Esophagus muscularis mucosa (tissue), 4 donors: ENCODE measurements around the gene ABCC6. TPM values are rescaled to one million over a fixed set of nuclear protein-coding genes. Genes with fewer than 3 reads are reported as not detected.

ENCODE experiments used
- DNase-seq: peaks from one replicate; pipeline ENCODE4 v3.0.0-alpha.2; 2017; ENCODE audit errors: extremely low spot score
- H3K27ac ChIP-seq, 4 donors: fragments of 200-600 bp; sonication (generic); replicated peaks in 1 of 4; 1 replicate in 3 of 4; 2 replicates in 1 of 4; pipeline ENCODE4 v1.5.1; 2016 to 2019; ENCODE audit warnings: mild to moderate bottlenecking in 1 of 4
- H3K27me3 ChIP-seq, 4 donors: fragments of 200-600 bp; sonication (generic); one replicate each; pipeline versions ENCODE4 v1.5.1 to v1.6.0; 2016 to 2019
- H3K36me3 ChIP-seq, 4 donors: fragments of 200-600 bp; sonication (generic); one replicate each; pipeline ENCODE4 v1.5.1; 2016 to 2019
- H3K4me1 ChIP-seq, 4 donors: fragments of 200-600 bp; sonication (generic); one replicate each; pipeline ENCODE4 v1.5.1; 2016 to 2019
- H3K4me3 ChIP-seq, 4 donors: fragments of 200-600 bp; sonication (generic); 1 replicate in 2 of 4; 2 replicates in 2 of 4; pipeline ENCODE4 v1.5.1; 2016 to 2019; ENCODE audit warnings: mild to moderate bottlenecking in 4 of 4, moderate library complexity in 1 of 4
- H3K9me3 ChIP-seq, 4 donors: fragments of 200-600 bp; sonication (generic); 1 replicate in 3 of 4; 2 replicates in 1 of 4; pipeline ENCODE4 v1.5.1; 2016 to 2019
- EP300 ChIP-seq: sonication (generic); formaldehyde crosslinking; IDR thresholded peaks from one replicate; pipeline ENCODE4 v1.6.1; 2017; ENCODE audit warnings: antibody characterized with exemption
- POLR2A ChIP-seq: fragments of 450-650 bp; IDR thresholded peaks from one replicate; pipeline ENCODE4 v1.6.1; 2017; ENCODE audit warnings: antibody characterized with exemption, moderate library complexity, mild to moderate bottlenecking, low read depth
- POLR2AphosphoS5 ChIP-seq, 2 donors: sonication (generic); formaldehyde crosslinking; IDR thresholded peaks; one replicate each; pipeline ENCODE4 v1.6.1; 2017; ENCODE audit warnings: antibody characterized with exemption in 2 of 2
- WGBS: methylation state at CpG from one replicate; pipeline ENCODE4 v1.1.5; 2018; 5-methylcytosine and 5-hydroxymethylcytosine counted together
- intact Hi-C: fragments of 100-400 bp; cut with DNase I; formaldehyde crosslinking; loops from one replicate; pipeline ENCODE4 v1.15.1; 2023
- total RNA-seq, 4 donors: library from RNA; depleted of rRNA; stranded (reverse); fragments of >200 nt; gene quantifications; one replicate each; pipeline versions ENCODE4 v1.1.0 to v1.2.1, GENCODE V29; 2016
- TF ChIP-seq, protein P1 (sequence below), 3 experiments: fragments of 200-600 bp in 2 of 3; fragments of 450-650 bp in 1 of 3; sonication (generic) in 2 of 3; IDR thresholded peaks; one replicate each; pipeline ENCODE4 v1.5.1; 2017 to 2019; ENCODE audit warnings: antibody characterized with exemption in 3 of 3, mild to moderate bottlenecking in 2 of 3, moderate library complexity in 1 of 3

Gene ABCC6
- total RNA-seq, 4 donors from 2014 or later: 0.17 to 0.83 (median 0.36) TPM

DNA sequence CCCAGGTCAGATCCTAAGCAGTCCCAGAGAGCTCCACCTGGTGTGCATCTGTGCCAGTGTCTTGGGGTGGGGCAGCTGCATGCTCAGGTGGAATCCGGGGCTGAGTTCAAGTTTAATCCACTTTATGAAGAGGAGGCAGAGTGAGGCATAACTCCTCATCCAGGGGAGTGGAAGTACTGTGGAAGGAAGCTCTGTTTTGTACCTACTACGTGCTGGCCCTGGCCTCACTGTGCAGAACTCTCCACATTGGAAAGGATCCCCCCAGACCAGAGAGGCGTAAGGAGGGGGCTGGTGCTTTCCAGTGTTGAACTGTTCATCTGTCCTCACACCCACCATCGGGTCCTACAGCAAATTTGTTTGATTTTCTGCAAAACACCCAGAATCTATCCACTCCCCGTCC is 78.0 kb downstream of the ABCC6 start:
- no peak for TF ChIP-seq POLR2AphosphoS5 (IDR thresholded peaks at IDR 0.05)
- no peak for TF ChIP-seq POLR2A
- TF ChIP-seq, protein P1, sequence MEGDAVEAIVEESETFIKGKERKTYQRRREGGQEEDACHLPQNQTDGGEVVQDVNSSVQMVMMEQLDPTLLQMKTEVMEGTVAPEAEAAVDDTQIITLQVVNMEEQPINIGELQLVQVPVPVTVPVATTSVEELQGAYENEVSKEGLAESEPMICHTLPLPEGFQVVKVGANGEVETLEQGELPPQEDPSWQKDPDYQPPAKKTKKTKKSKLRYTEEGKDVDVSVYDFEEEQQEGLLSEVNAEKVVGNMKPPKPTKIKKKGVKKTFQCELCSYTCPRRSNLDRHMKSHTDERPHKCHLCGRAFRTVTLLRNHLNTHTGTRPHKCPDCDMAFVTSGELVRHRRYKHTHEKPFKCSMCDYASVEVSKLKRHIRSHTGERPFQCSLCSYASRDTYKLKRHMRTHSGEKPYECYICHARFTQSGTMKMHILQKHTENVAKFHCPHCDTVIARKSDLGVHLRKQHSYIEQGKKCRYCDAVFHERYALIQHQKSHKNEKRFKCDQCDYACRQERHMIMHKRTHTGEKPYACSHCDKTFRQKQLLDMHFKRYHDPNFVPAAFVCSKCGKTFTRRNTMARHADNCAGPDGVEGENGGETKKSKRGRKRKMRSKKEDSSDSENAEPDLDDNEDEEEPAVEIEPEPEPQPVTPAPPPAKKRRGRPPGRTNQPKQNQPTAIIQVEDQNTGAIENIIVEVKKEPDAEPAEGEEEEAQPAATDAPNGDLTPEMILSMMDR (IDR thresholded peaks at IDR 0.05): no peak
- no peak for TF ChIP-seq EP300
- Histone ChIP-seq H3K27ac (no peak overlapping the region), H3K36me3 (peaks cover 33 to 65% (median 42%) of the 10 kb centered on the region in 4 donors), H3K4me1 (peaks cover 5 to 63% (median 57%) of the 10 kb centered on the region in 4 donors), H3K27me3 (no peaks in the 10 kb centered on the region), H3K4me3 (no peak overlapping the region), H3K9me3 (no peaks in the 10 kb centered on the region)
- intact Hi-C loops: no loop called here
- 94% methylated on average over 5 of the region's 5 CpGs for WGBS
- DNase-seq: no peak

DNA sequence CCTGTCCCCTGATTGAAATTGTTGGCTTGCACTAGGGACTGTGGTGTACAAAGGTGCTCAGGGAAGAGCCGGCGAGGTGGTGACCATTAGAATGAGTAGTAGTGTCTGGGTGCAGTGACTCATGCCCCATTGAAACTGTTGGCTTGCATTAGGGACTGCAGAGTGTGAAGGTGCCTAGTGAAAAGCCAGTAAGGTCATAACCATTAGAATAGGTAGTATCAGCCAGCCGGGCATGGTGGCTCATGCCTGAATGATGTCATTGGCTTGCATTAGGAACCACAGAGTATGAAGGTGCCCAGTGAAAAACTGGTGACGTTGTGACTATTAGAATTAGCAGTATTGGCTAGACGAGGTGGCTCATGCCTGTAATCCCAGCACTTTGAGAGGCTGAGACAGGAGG is 78.9 kb downstream of the ABCC6 start:
- peaks cover 40 to 74% (median 50%) of the 10 kb centered on the region in 4 donors for H3K36me3 ChIP-seq
- peaks cover 0 to 54% (median 48%) of the 10 kb centered on the region in 4 donors for H3K4me1 ChIP-seq
- no peak for DNase-seq
- no peak overlapping the region for H3K4me3 ChIP-seq
- H3K9me3 ChIP-seq: no peaks in the 10 kb centered on the region
- no peak for TF ChIP-seq POLR2AphosphoS5 (IDR thresholded peaks at IDR 0.05)
- TF ChIP-seq POLR2A: no peak
- TF ChIP-seq, protein P1 (IDR thresholded peaks at IDR 0.05): no peak
- no peak for TF ChIP-seq EP300
- H3K27ac ChIP-seq: peak overlapping the region in 1 of 4 donors; percentile 2
- H3K27me3 ChIP-seq: no peaks in the 10 kb centered on the region
- 91% methylated on average over 5 of the region's 5 CpGs for WGBS
- intact Hi-C loops: no loop called here

DNA sequence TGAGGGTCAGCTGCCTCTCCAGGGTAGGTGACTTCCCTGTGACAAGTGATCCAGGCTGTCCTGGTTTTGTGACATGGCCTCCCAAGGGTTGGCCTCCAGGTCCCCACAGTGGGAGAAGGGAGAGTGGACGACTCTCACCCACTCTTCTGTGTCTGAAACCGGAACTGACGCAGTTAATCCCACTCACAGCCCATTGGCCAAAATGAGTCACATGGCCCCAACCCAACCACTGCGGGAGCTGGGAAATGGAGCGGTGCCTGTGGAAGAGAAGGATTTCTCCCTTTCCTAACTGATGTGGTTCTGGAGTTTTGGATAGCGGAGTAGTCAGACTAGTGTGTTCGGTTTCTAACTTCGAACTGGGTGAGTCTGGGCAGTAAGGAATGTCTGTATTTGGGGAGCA is 79.4 kb downstream of the ABCC6 start:
- Histone ChIP-seq H3K36me3 (peaks cover 44 to 79% (median 55%) of the 10 kb centered on the region in 4 donors), H3K27me3 (no peaks in the 10 kb centered on the region), H3K4me3 (no peak overlapping the region), H3K9me3 (no peaks in the 10 kb centered on the region), H3K4me1 (peaks cover 0 to 50% (median 43%) of the 10 kb centered on the region in 4 donors), H3K27ac (peak overlapping the region in 1 of 4 donors; percentile 2)
- 84% methylated on average over 8 of the region's 8 CpGs for WGBS
- TF ChIP-seq EP300: no peak
- TF ChIP-seq POLR2A: no peak
- TF ChIP-seq, protein P1 (IDR thresholded peaks at IDR 0.05): no peak
- no peak for TF ChIP-seq POLR2AphosphoS5 (IDR thresholded peaks at IDR 0.05)
- intact Hi-C loops: no loop called here
- DNase-seq: no peak

DNA sequence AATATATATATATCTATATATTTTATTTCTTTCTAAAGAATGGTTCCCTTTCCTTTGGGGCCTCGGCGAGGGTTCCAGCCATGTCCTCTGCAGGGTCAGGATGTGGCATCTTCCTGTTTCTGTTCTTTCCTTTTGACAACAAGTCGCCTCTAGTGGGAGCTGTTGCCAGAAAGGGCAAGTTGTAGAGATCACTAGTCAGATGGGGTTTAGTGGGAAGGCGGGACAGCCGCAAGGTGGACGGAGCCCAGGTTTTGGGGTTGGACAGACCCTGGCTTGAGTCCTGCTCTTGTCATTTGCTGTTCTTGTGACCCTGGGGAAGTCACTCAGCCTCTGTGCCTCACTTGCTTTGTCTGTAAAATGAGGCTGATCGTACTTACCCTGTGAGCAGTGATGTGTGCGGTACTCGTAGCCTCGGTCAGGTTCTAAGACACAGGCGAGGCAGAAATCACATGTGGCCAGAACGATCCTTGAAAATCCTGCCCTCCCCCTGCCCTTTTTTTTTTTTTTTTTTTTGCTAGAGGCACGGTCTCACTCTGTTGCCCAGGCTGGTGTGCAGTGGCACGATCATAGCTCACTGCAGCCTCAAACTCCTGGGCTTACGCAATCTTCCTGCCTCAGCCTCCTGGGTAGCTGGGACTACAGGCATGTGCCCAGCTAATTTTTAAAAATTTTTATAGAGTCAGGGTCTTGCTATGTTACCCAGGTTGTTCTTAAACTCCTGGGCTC is 80.1 kb downstream of the ABCC6 start:
- H3K4me1 ChIP-seq: peaks cover 0 to 42% (median 36%) of the 10 kb centered on the region in 4 donors
- WGBS: 82% methylated on average over 14 of the region's 15 CpGs
- peak overlapping the region in 2 of 4 donors; percentile 10 to 30 for H3K27ac ChIP-seq
- TF ChIP-seq, protein P1 (IDR thresholded peaks at IDR 0.05): peak in 1 of 3 experiments; percentile 37
- TF ChIP-seq EP300 (no peak), POLR2A (no peak), POLR2AphosphoS5 (IDR thresholded peaks at IDR 0.05) (peak in 1 of 2 donors; percentile 10)
- intact Hi-C loops: no loop called here
- no peaks in the 10 kb centered on the region for H3K9me3 ChIP-seq
- DNase-seq: no peak
- no peaks in the 10 kb centered on the region for H3K27me3 ChIP-seq
- H3K4me3 ChIP-seq: no peak overlapping the region
- H3K36me3 ChIP-seq: peaks cover 52 to 86% (median 62%) of the 10 kb centered on the region in 4 donors
